Measurements from ENCODE around the gene EIF2D.
"Not testable (repeated sequence)": the region's sequence is repeated elsewhere in the genome, so short reads cannot be mapped to it uniquely, and the experiment has no call there.

EIF2D gene

GRCh38 chr1:206612129-206612876 is at the start of gene EIF2D:
EIF2D (minus strand) TSS chr1:206612465; CDS start chr1:206612342, 123 bp downstream.
- no peak for DNase-seq (ENCODE audit: low read depth)

GRCh38 chr1:206661161-206661820 is 49.0 kb upstream of the EIF2D start:
- no peak for DNase-seq (ENCODE audit: low read depth)

- no peak for DNase-seq (ENCODE audit: low read depth)
These were observed 47.9 kb upstream of the EIF2D start for GRCh38 chr1:206660136-206660535.

GRCh38 chr1:206658981-206659273 is 46.7 kb upstream of the EIF2D start:
- no peak for DNase-seq (ENCODE audit: low read depth)

GRCh38 chr1:206658264-206658980 is 46.2 kb upstream of the EIF2D start:
- DNase-seq (ENCODE audit: low read depth), result no peak

GRCh38 chr1:206657751-206658150 is 45.5 kb upstream of the EIF2D start:
- no peak for DNase-seq (ENCODE audit: low read depth)

- no peak for DNase-seq (ENCODE audit: low read depth)
These were observed 44.7 kb upstream of the EIF2D start for GRCh38 chr1:206656936-206657335.

GRCh38 chr1:206655471-206655882 is 43.2 kb upstream of the EIF2D start:
- DNase-seq (ENCODE audit: low read depth), result no peak

- DNase-seq (ENCODE audit: low read depth), result no peak
These were observed 42.6 kb upstream of the EIF2D start for GRCh38 chr1:206654828-206655227.

GRCh38 chr1:206653715-206654459 is 41.6 kb upstream of the EIF2D start:
- no peak for DNase-seq (ENCODE audit: low read depth)

- DNase-seq (ENCODE audit: low read depth), result no peak
These were observed 40.0 kb upstream of the EIF2D start for GRCh38 chr1:206651958-206652890.

GRCh38 chr1:206651014-206651413 is 38.7 kb upstream of the EIF2D start:
- DNase-seq (ENCODE audit: low read depth), result no peak

GRCh38 chr1:206649261-206649921 is 37.1 kb upstream of the EIF2D start:
- no peak for DNase-seq (ENCODE audit: low read depth)

GRCh38 chr1:206647224-206647623 is 35.0 kb upstream of the EIF2D start:
- DNase-seq (ENCODE audit: low read depth), result no peak

GRCh38 chr1:206646504-206646903 is 34.2 kb upstream of the EIF2D start:
- no peak for DNase-seq (ENCODE audit: low read depth)

- no peak for DNase-seq (ENCODE audit: low read depth)
These were observed 30.9 kb upstream of the EIF2D start for GRCh38 chr1:206643118-206643698.

GRCh38 chr1:206642074-206642473 is 29.8 kb upstream of the EIF2D start:
- not testable (repeated sequence) for DNase-seq (ENCODE audit: low read depth)

GRCh38 chr1:206637605-206638004 is 25.3 kb upstream of the EIF2D start:
- DNase-seq (ENCODE audit: low read depth), result no peak

GRCh38 chr1:206636671-206637070 is 24.4 kb upstream of the EIF2D start:
- no peak for DNase-seq (ENCODE audit: low read depth)

- no peak for DNase-seq (ENCODE audit: low read depth)
These were observed 23.7 kb upstream of the EIF2D start for GRCh38 chr1:206635978-206636345.

Data from GM04503 (cell line).